Measurements from ENCODE around the gene CFAP69. TPM values are rescaled to one million over a fixed set of nuclear protein-coding genes. Genes with fewer than 3 reads are reported as not detected.
"Not testable (repeated sequence)": the region's sequence is repeated elsewhere in the genome, so short reads cannot be mapped to it uniquely, and the experiment has no call there.

CFAP69 gene
- total RNA-seq, 4 donors from 2014 or later: 1.3 to 9.8 (median 4.7) TPM

GRCh38 chr7:90244565-90244908, 437 bp upstream of the CFAP69 start:
- H3K9me3 ChIP-seq: no peaks in the 10 kb centered on the region
- TF ChIP-seq CTCF (IDR thresholded peaks at IDR 0.05): no peak
- DNase-seq (ENCODE audit: low spot score in 2 of 2): no peak
- WGBS: 8% methylated on average over 6 of the region's 6 CpGs
- H3K4me3 ChIP-seq: peak overlapping the region; percentile 90
- H3K36me3 ChIP-seq: no peaks in the 10 kb centered on the region
- peaks cover 22% of the 10 kb centered on the region for H3K4me1 ChIP-seq
- no peaks in the 10 kb centered on the region for H3K27me3 ChIP-seq
- no peak overlapping the region for H3K27ac ChIP-seq

GRCh38 chr7:90246171-90246570, 1.2 kb downstream of the CFAP69 start:
- H3K27ac ChIP-seq: no peak overlapping the region
- no peaks in the 10 kb centered on the region for H3K9me3 ChIP-seq
- peak in 1 of 2 donors; percentile 73 for DNase-seq (ENCODE audit: low spot score in 2 of 2)
- no peaks in the 10 kb centered on the region for H3K36me3 ChIP-seq
- peak overlapping the region; percentile 90 for H3K4me3 ChIP-seq
- no peak for TF ChIP-seq POLR2A (IDR thresholded peaks at IDR 0.05)
- TF ChIP-seq CTCF (IDR thresholded peaks at IDR 0.05): no peak
- no peak for TF ChIP-seq POLR2AphosphoS5 (IDR thresholded peaks at IDR 0.05)
- TF ChIP-seq EP300 (IDR thresholded peaks at IDR 0.05): no peak
- H3K27me3 ChIP-seq: no peaks in the 10 kb centered on the region
- H3K4me1 ChIP-seq: peaks cover 22% of the 10 kb centered on the region
- WGBS: 30% methylated on average over 9 of the region's 9 CpGs

- DNase-seq (ENCODE audit: low spot score in 2 of 2): no peak
- H3K36me3 ChIP-seq: no peaks in the 10 kb centered on the region
- TF ChIP-seq POLR2A (IDR thresholded peaks at IDR 0.05): no peak
- no peak for TF ChIP-seq CTCF (IDR thresholded peaks at IDR 0.05)
- no peak for TF ChIP-seq POLR2AphosphoS5 (IDR thresholded peaks at IDR 0.05)
- no peak for TF ChIP-seq EP300 (IDR thresholded peaks at IDR 0.05)
- no peak overlapping the region for H3K4me3 ChIP-seq
- no peaks in the 10 kb centered on the region for H3K9me3 ChIP-seq
- H3K27me3 ChIP-seq: no peaks in the 10 kb centered on the region
- no peak overlapping the region for H3K27ac ChIP-seq
- H3K4me1 ChIP-seq: peaks cover 25% of the 10 kb centered on the region
- WGBS: 90% methylated on average over 3 of the region's 3 CpGs
Measured at GRCh38 chr7:90248706-90249105, 3.7 kb downstream of the CFAP69 start.

GRCh38 chr7:90250601-90251303, 5.8 kb downstream of the CFAP69 start:
- no peaks in the 10 kb centered on the region for H3K36me3 ChIP-seq
- TF ChIP-seq POLR2A (IDR thresholded peaks at IDR 0.05): no peak
- TF ChIP-seq POLR2AphosphoS5 (IDR thresholded peaks at IDR 0.05): no peak
- TF ChIP-seq CTCF (IDR thresholded peaks at IDR 0.05): no peak
- TF ChIP-seq EP300 (IDR thresholded peaks at IDR 0.05): no peak
- peak overlapping the region; percentile 64 for H3K27ac ChIP-seq

GRCh38 chr7:90251304-90251635, 6.3 kb downstream of the CFAP69 start:
- peak overlapping the region; percentile 64 for H3K27ac ChIP-seq
- H3K4me1 ChIP-seq: peaks cover 7% of the 10 kb centered on the region
- WGBS: 30% methylated on average over 1 of the region's 1 CpG
- no peaks in the 10 kb centered on the region for H3K27me3 ChIP-seq
- no peak overlapping the region for H3K4me3 ChIP-seq
- H3K36me3 ChIP-seq: no peaks in the 10 kb centered on the region
- DNase-seq (ENCODE audit: low spot score in 2 of 2): no peak
- no peaks in the 10 kb centered on the region for H3K9me3 ChIP-seq
- no peak for TF ChIP-seq POLR2A (IDR thresholded peaks at IDR 0.05)
- TF ChIP-seq POLR2AphosphoS5 (IDR thresholded peaks at IDR 0.05): no peak
- TF ChIP-seq CTCF (IDR thresholded peaks at IDR 0.05): no peak
- no peak for TF ChIP-seq EP300 (IDR thresholded peaks at IDR 0.05)

More at GRCh38 chr7:90250601-90251303, 5.8 kb downstream of the CFAP69 start:
- H3K4me1 ChIP-seq: peaks cover 12% of the 10 kb centered on the region
- no peaks in the 10 kb centered on the region for H3K9me3 ChIP-seq
- H3K4me3 ChIP-seq: no peak overlapping the region
- DNase-seq (ENCODE audit: low spot score in 2 of 2): no peak
- no peaks in the 10 kb centered on the region for H3K27me3 ChIP-seq
- WGBS: 52% methylated on average over 3 of the region's 3 CpGs

- not testable (repeated sequence) for H3K4me1 ChIP-seq; H3K27me3 ChIP-seq; DNase-seq (ENCODE audit: low spot score in 2 of 2); H3K4me3 ChIP-seq; H3K36me3 ChIP-seq; H3K27ac ChIP-seq; H3K9me3 ChIP-seq
- WGBS: 94% methylated on average over 5 of the region's 5 CpGs
Measured at GRCh38 chr7:90256011-90256410, 11.0 kb downstream of the CFAP69 start.
